Spleen (tissue), 11 donors: ENCODE measurements around the gene STK17A. TPM values are rescaled to one million over a fixed set of nuclear protein-coding genes. Genes with fewer than 3 reads are reported as not detected.
"Not testable (repeated sequence)": the region's sequence is repeated elsewhere in the genome, so short reads cannot be mapped to it uniquely, and the experiment has no call there.

ENCODE experiments used
- DNase-seq: peaks from one replicate; pipeline ENCODE4 v3.0.0-alpha.2; 2020
- H3K27ac ChIP-seq, 8 donors: fragments of 200-600 bp; sonication (generic) in 7 of 8; 1 replicate in 4 of 8; 2 replicates in 4 of 8; pipeline versions ENCODE4 v1.5.0 to v1.8.0; 2016 to 2021; ENCODE audit warnings: inconsistent platforms in 4 of 8, mild to moderate bottlenecking in 4 of 8, moderate library complexity in 1 of 8
- H3K27me3 ChIP-seq, 7 donors: fragments of 200-600 bp; sonication (generic) in 6 of 7; replicated peaks in 1 of 7; 1 replicate in 4 of 7; 2 replicates in 3 of 7; pipeline versions ENCODE4 v1.5.0 to v1.8.0; 2016 to 2021; ENCODE audit warnings: inconsistent platforms in 3 of 7, mild to moderate bottlenecking in 1 of 7
- H3K36me3 ChIP-seq, 6 donors: fragments of 200-600 bp; sonication (generic) in 5 of 6; 1 replicate in 4 of 6; 2 replicates in 2 of 6; pipeline versions ENCODE4 v1.5.0 to v1.8.0; 2016 to 2021; ENCODE audit warnings: inconsistent platforms in 2 of 6
- H3K4me1 ChIP-seq, 6 donors: fragments of 200-600 bp; sonication (generic) in 5 of 6; 1 replicate in 3 of 6; 2 replicates in 3 of 6; pipeline versions ENCODE4 v1.5.0 to v1.8.0; 2016 to 2021; ENCODE audit warnings: inconsistent platforms in 3 of 6
- H3K4me3 ChIP-seq, 8 donors: fragments of 200-600 bp; sonication (generic) in 7 of 8; 1 replicate in 4 of 8; 2 replicates in 4 of 8; pipeline versions ENCODE4 v1.5.0 to v1.8.0; 2016 to 2021; ENCODE audit warnings: inconsistent platforms in 4 of 8, mild to moderate bottlenecking in 4 of 8, moderate library complexity in 2 of 8
- H3K9me3 ChIP-seq, 8 donors: fragments of 200-600 bp; sonication (generic) in 7 of 8; 1 replicate in 4 of 8; 2 replicates in 4 of 8; pipeline versions ENCODE4 v1.5.0 to v1.8.0; 2016 to 2021; ENCODE audit warnings: inconsistent platforms in 4 of 8
- CTCF ChIP-seq, 11 experiments: fragments of 200-600 bp in 7 of 11; fragments of 450-650 bp in 4 of 11; sonication (generic) in 4 of 11; IDR thresholded peaks in 8 of 11; conservative IDR thresholded peaks in 3 of 11; 1 replicate in 7 of 11; 2 replicates in 4 of 11; pipeline versions ENCODE4 v1.4.0 to v1.8.0; 2016 to 2021; ENCODE audit warnings: antibody characterized with exemption in 11 of 11, inconsistent platforms in 4 of 11, mild to moderate bottlenecking in 1 of 11
- POLR2A ChIP-seq, 3 donors: fragments of 450-650 bp; IDR thresholded peaks; one replicate each; pipeline ENCODE4 v1.5.1; 2017; ENCODE audit warnings: antibody characterized with exemption in 3 of 3, mild to moderate bottlenecking in 1 of 3
- POLR2AphosphoS5 ChIP-seq, 3 donors: sonication (generic); formaldehyde crosslinking; IDR thresholded peaks; one replicate each; pipeline ENCODE4 v1.5.1; 2017; ENCODE audit warnings: antibody characterized with exemption in 3 of 3
- WGBS, 5 donors: extraction: QIAGEN DNeasy Blood & Tissue Kit in 3 of 5; methylation state at CpG; one replicate each; pipeline versions ENCODE4 v1.1.5 to v1.1.7; 2013 to 2018; 5-methylcytosine and 5-hydroxymethylcytosine counted together
- intact Hi-C: fragments of 100-400 bp; cut with DNase I; formaldehyde crosslinking; loops from one replicate; pipeline ENCODE4 v1.15.0; 2023; ENCODE audit warnings: low total_unique reads
- polyA plus RNA-seq, 3 donors: library from polyadenylated mRNA; stranded (reverse); fragments of 200-250 nt; gene quantifications; one replicate each; pipeline ENCODE4 v1.2.1, GENCODE V29; 2013
- total RNA-seq, 7 donors: library from RNA; depleted of rRNA in 3 of 7; stranded (reverse); fragments of >200 nt in 3 of 7; fragmentation: NEBNext Ultra II Directional in 4 of 7; extraction: Animal tissue kit (Norgen Biotek cat#: 25700) in 4 of 7; gene quantifications; one replicate each; pipeline versions ENCODE4 v1.1.0 to v1.2.1, GENCODE V29; 2016 to 2021
- donor health status: healthy with polysubstance abuse.
- donor health status: DM: no; HTN: no; CAD: no; lungs with moderate emphysema.
- donor health status: DM: no; HTN: no; CAD: no.
- donor health status: Bipolar disorder and iron deficiency.
- donor health status: healthy.
- donor health status: DM: no; HTN: no; CAD: no.
- donor health status: DM: yes; HTN: yes; CAD: no.

The STK17A gene
- total and polyA plus RNA-seq, 10 donors: 33.4 to 70.1 (median 53.4) TPM

GRCh38 chr7:43668035-43668434 is 85.1 kb downstream of the STK17A start:
- 84 to 94% (median 92%) methylated on average over 1 of the region's 1 CpG for WGBS, 5 donors

GRCh38 chr7:43669286-43670081 is 86.6 kb downstream of the STK17A start:
- peaks cover 5 to 45% (median 25%) of the 10 kb centered on the region in 6 donors for H3K4me1 ChIP-seq
- TF ChIP-seq POLR2A (IDR thresholded peaks at IDR 0.05) (no peak), POLR2AphosphoS5 (IDR thresholded peaks at IDR 0.05) (no peak), CTCF (IDR thresholded peaks at IDR 0.05 in 8 of 11, conservative IDR thresholded peaks at IDR 0.05 in 3 of 11) (no peak)
- 63 to 68% (median 64%) methylated on average over 15 of the region's 15 CpGs for WGBS, 5 donors
- peak overlapping the region in 4 of 8 donors; percentile 4 to 55 (median 26) for H3K27ac ChIP-seq
- H3K36me3 ChIP-seq: peaks cover 0 to 9% (median 0%) of the 10 kb centered on the region in 6 donors
- peaks cover 0 to 63% (median 36%) of the 10 kb centered on the region in 8 donors for H3K9me3 ChIP-seq
- intact Hi-C loops: no loop called here
- peak overlapping the region in 1 of 8 donors; percentile 15 for H3K4me3 ChIP-seq
- H3K27me3 ChIP-seq: no peaks in the 10 kb centered on the region
- no peak for DNase-seq

More at GRCh38 chr7:43668035-43668434, 85.1 kb downstream of the STK17A start:
- Histone ChIP-seq H3K27me3 (no peaks in the 10 kb centered on the region), H3K9me3 (peaks cover 0 to 53% (median 30%) of the 10 kb centered on the region in 8 donors), H3K4me1 (peaks cover 0 to 38% (median 18%) of the 10 kb centered on the region in 6 donors), H3K27ac (no peak overlapping the region), H3K36me3 (peaks cover 0 to 9% (median 0%) of the 10 kb centered on the region in 6 donors), H3K4me3 (no peak overlapping the region)
- intact Hi-C loops: no loop called here
- no peak for DNase-seq
- TF ChIP-seq CTCF (IDR thresholded peaks at IDR 0.05 in 8 of 11, conservative IDR thresholded peaks at IDR 0.05 in 3 of 11) (no peak), POLR2A (IDR thresholded peaks at IDR 0.05) (no peak), POLR2AphosphoS5 (IDR thresholded peaks at IDR 0.05) (no peak)

GRCh38 chr7:43671521-43671920 is 88.6 kb downstream of the STK17A start:
- Histone ChIP-seq H3K4me3 (no peak overlapping the region), H3K9me3 (peaks cover 0 to 55% (median 36%) of the 10 kb centered on the region in 8 donors), H3K27me3 (no peaks in the 10 kb centered on the region), H3K4me1 (peaks cover 6 to 46% (median 24%) of the 10 kb centered on the region in 6 donors), H3K36me3 (peaks cover 0 to 9% (median 0%) of the 10 kb centered on the region in 6 donors), H3K27ac (no peak overlapping the region)
- intact Hi-C loops: no loop called here
- WGBS, 5 donors: 87 to 90% (median 89%) methylated on average over 4 of the region's 4 CpGs
- TF ChIP-seq CTCF (IDR thresholded peaks at IDR 0.05 in 8 of 11, conservative IDR thresholded peaks at IDR 0.05 in 3 of 11) (no peak), POLR2A (IDR thresholded peaks at IDR 0.05) (no peak), POLR2AphosphoS5 (IDR thresholded peaks at IDR 0.05) (no peak)
- no peak for DNase-seq

GRCh38 chr7:43673243-43673976 is 90.5 kb downstream of the STK17A start:
- WGBS, 5 donors: 66 to 84% (median 78%) methylated on average over 5 of the region's 5 CpGs
- intact Hi-C loops, H3K4me3 ChIP-seq, H3K36me3 ChIP-seq, H3K27me3 ChIP-seq, DNase-seq: not testable (repeated sequence)
- Histone ChIP-seq H3K9me3 (peaks cover 0 to 36% (median 24%) of the 10 kb centered on the region in 8 donors), H3K4me1 (peaks cover 6 to 65% (median 25%) of the 10 kb centered on the region in 6 donors), H3K27ac (peak overlapping the region in 3 of 8 donors; percentile 29 to 45 (median 34))
